ENCODE measurements around the gene ERCC6L2.

DNA sequence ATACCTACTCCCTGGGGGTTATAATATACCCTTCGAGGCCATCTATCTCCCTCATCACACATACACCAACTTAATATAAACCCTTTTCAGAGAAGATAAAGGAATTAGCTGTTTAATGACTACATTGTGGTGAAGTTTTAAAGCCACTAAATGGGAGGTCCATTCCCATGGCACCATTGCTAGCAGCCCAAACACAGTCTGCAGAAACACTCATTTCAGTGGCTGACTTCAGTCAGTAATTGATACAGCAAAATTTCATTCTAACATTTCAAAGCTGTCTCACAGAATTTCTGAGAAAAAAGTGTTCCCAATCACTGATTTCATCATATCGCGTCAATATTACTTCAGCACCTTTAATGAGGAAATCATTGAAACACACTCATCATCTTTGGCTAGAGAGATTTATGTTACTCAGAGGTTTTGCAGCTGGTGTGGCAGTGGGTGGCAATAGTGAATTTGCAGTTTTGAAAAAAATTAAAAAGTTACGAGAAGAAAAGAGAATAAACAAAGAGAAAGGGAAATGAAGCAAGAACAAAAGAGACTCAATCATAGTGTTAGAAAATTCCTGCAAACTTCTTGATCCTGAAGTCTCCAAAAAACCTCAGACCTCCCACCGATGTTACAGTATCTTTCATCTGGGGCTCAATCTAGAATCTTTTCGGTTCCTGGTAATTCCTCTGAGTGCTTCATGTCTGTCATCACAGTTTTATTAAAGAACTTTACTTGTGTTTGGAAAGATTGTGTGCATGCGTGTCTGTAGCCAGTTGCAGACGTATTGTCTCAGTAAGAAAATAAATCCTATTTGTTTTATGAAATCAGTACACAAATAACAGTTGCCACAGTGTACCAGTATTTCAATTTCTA lies 105.0 kb downstream of the ERCC6L2 start:
- TF ChIP-seq, protein P1, sequence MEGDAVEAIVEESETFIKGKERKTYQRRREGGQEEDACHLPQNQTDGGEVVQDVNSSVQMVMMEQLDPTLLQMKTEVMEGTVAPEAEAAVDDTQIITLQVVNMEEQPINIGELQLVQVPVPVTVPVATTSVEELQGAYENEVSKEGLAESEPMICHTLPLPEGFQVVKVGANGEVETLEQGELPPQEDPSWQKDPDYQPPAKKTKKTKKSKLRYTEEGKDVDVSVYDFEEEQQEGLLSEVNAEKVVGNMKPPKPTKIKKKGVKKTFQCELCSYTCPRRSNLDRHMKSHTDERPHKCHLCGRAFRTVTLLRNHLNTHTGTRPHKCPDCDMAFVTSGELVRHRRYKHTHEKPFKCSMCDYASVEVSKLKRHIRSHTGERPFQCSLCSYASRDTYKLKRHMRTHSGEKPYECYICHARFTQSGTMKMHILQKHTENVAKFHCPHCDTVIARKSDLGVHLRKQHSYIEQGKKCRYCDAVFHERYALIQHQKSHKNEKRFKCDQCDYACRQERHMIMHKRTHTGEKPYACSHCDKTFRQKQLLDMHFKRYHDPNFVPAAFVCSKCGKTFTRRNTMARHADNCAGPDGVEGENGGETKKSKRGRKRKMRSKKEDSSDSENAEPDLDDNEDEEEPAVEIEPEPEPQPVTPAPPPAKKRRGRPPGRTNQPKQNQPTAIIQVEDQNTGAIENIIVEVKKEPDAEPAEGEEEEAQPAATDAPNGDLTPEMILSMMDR (IDR thresholded peaks at IDR 0.05): no peak
- TF ChIP-seq ZFX (IDR thresholded peaks at IDR 0.05; ENCODE audit: borderline replicate concordance): no peak

Data from 22Rv1 (cell line).